GM19452 (cell line): ENCODE measurements around the gene FAR2.
"Not testable (repeated sequence)": the region's sequence is repeated elsewhere in the genome, so short reads cannot be mapped to it uniquely, and the experiment has no call there.

Experiments
- ATAC-seq: cut with Tn5 transposase; IDR thresholded peaks from one replicate; pipeline ENCODE4 v1.9.1; 2021; ENCODE audit not compliant: unreplicated experiment

Gene FAR2

DNA sequence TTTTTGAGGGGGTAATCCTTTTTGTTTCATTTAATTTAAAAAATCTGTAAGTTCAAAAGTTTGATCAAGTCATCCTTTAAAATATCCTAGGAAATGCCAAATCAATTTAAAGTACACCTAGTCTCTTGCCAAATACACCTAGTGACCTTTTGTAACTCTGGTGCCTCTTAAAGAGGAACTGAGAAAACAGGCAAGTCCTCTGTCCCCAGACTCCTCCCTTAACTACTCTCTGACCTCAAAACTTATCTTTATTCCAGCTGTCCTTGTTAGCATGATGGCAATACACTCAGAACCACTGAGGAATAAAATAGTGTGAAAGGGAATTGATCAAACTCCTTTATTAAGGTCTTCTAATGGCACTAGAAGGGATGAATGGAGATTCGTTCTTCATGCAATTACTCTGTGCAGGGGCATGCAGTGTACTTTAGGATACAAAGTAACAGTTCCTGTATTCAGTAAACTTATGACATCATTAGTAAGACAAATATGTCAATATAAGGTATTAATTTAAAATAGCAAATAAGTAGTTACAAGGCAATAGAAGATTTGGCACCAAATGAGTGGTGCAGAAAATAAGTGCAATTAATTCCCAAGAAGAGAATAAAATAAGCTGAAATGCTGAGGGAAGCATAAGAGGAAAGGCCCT lies 3.3 kb downstream of the FAR2 start:
- ATAC-seq = peak; percentile 88

DNA sequence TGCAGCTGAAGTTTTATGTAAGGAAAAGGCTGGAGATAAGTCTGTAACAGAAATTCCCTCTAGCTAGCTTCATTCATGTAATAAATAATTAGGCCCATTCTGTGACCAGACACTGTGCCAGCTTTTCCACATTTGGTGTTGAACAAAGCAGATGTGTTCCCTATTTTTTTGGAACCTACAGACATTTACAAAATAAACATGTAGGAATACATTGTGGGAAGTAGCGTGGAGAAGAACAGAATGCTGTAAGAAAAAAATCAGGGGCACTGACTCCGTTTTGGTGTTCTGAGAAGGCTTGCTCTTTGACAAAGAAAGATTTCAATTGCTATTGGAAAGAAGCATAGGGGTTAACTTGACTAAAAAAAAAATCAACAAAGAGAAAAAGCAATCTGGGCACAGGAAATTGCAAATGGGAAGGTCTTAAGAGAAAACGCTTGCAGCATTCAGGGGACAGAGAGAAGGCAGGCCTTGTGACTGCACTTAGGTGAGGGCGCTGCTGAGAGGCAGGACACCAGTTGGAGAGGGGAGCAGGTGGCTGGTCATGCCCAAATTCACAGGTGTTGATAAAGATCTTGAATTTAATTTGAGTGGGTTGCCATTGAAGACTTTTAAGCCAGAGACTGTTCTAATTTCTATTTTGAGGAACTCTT lies 4.0 kb downstream of the FAR2 start:
- no peak for ATAC-seq

DNA sequence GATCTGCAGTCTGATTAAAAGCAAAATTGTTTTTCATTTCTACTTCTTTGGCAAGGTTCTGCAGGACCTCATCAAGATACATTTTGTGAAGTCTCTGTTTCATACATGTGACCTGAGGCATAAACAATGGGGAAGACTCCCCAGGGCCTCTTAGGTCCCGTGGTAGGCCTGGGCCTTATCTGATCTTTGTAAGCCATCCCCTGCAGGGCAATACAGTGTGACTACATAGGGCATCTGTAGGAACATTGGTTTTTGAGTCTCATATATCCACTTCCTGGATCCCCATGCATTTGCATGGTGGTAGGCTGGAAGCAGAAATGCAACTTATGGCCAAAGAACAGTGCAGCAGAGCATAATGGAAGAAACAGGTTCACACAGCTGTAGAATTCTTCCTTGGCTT lies 6.0 kb downstream of the FAR2 start:
- no peak for ATAC-seq

DNA sequence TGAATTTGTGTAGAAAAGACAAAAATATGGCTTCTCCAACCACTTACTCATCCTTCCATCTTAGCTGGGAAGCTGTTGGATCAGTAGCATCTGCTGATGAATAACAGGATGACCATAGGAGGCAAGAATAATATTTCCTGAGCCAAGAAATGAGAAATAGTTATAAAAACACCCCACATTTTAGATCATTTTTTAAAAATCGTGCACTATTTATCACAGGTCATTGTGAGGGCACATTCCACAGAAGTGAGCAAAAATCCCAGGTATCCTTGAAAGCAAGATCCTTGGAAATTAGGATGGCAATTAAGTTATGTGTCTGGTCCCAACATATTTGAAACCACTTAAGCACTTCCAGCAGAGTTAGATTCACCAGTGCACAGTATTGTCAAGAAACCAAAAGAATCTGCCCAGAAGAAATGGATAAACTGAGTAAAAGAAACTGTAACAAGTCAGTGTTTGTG lies 8.4 kb downstream of the FAR2 start:
- no peak for ATAC-seq

DNA sequence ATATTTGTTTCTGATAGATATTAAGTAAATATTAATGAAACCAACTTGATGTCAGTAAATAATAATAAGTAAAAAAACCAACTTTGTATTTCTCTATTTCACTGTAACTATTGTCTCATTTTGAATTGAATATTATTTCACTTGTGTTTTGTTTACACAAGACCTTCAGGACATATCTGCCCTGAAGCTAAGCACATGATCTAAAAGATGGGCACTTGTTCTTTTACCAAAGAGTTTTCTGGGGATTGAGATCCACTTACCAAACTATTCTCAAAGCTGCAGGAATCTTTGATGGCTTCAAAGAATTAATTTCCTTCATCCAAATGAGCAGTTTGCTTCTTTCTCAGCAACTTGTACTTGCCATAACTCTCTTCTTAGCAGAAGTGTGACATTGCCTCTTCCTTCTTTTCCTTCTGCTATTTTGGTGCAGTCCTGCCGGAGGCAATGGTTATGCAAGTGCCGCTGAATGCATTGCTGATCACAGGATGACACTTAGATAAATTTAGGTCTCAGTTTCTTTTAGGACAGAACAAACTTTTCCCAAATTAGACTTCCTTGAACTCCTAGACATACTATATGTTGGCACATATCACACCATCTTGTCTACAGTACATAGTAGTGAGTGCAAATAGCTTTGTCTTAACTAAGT lies 9.2 kb downstream of the FAR2 start:
- no peak for ATAC-seq

DNA sequence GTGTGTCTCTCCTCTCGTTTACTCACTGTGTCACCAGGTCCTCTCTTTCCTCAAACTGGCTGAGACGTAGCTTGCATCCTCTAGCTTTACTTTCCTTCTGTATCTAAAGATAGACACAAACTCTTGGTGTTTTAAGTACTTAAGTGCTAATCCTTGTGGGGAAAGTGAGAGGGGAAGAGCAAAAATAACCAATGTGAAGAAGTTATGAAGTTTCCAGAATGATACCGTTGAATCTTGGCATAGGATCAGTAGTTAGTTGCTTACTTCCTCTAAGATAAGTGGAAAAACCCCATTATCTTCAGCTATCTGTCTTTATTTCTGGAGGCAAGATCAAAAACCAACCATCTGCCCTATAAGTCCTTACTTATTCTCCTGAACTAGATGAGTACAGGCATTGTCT lies 10.6 kb downstream of the FAR2 start:
- no peak for ATAC-seq

DNA sequence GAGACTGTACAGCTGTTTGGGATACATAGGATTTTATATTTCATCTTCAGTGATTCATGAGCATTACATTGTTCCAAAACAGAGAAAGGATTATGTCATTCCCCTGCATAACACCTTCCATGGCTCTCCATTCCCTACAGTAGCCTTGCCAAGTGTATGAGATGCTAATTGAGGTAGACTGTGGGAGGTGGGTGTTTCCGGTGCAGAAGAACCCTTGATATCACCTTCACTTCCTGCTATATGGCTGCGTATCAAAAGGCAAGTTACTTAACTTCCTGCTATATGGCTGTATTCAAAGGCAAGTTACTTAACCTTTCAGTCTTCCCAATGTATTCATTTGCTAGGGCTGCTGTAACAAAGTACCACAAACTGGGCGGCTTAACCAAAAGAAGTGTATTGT lies 11.2 kb downstream of the FAR2 start:
- no peak for ATAC-seq

DNA sequence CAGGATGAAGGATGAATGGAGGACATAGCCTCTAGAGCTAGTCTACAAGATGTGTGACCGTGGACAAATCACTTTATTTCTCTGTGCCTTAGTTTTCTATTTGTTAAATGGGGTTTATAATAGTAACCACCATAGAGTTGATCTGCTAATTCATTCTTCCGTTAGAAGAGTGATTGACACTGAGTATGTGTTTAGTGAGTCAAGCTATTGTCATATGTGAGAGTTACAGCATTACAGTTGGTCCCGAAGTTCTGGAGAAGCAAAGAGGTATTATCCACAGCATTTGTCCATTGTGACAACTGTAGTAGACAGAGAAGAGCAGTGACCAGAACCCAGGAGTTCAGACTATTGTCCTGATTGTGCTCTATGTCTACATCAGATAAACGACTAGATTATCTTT lies 14.1 kb downstream of the FAR2 start:
- no peak for ATAC-seq

DNA sequence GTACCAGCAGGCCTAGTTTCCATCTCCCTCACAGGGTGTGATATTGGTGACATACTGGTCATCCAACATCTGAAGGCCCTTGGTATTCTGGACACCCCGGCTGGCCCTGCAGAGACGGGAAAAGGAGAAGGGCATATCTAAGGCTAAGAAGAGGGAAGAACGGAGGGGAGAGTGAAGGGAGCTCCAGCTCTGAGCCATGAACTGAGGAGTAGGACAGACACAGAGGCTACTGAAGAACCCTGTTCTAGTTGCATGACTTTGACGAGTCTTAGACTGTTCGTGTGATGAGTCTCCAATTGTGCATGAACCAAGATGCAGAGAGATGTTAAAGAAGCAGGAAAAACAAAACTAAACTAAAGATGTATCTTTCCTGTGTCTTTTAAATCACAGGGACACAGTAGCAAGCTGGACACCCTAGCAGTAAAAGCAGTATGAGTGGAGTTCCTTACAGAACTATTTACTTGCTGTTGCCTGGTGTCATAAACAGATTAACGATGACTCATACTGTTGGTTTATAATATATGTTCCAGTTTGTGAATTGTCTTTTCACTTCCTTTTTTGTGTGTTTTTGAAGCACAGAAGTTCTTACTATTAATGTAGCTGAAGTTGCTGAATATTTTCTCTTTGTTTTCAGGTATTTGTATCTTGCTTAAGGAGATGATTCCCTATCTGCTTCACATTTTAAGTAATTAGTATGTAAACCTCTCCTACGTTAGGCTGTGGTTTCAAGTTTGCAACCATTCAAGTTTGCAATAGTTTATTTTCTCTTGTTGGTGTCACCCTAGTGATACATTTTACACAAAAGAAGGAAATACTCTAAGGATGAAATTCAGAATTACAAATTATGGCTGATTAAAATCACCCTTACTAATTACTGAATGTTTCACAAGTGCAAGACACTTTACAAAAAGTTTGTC lies 15.7 kb downstream of the FAR2 start:
- ATAC-seq = peak; percentile 100

DNA sequence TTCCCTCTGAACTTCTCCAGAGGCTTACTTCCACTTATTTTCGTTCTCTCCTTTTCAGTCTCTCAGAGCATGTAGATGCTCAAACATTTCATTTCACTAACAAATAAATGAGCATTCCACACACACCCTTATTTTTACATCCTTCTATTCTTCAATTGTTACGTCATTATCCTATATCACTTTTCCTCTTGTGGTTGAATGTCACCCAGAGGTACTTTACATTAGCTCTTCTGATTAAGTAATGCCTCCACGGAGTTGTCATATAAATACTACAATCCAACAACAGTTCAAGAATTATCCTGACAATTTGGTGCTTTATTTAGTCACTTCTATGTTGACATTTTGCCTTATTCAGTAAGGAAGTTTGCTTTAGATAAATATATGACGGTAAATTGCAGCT lies 18.4 kb downstream of the FAR2 start:
- ATAC-seq = no peak

DNA sequence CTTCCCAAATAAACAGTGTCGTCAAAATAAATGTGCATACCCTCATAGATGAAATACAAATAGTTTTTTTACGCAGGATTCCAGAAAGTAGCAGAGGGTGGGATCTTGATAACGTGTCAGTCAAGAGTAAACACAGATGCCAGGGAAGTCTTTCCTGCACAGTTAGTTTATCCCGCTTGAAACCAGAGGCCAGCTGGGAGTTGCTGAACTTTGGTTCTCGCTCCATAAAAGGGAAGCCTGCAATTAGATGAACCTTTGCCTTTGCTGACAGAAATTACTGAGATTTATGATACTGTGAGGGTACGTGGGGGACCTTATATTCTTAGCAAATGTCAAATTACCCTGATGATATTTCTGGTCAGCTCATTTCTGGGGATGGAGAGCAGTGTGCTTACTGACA lies 18.9 kb downstream of the FAR2 start:
- ATAC-seq = no peak

DNA sequence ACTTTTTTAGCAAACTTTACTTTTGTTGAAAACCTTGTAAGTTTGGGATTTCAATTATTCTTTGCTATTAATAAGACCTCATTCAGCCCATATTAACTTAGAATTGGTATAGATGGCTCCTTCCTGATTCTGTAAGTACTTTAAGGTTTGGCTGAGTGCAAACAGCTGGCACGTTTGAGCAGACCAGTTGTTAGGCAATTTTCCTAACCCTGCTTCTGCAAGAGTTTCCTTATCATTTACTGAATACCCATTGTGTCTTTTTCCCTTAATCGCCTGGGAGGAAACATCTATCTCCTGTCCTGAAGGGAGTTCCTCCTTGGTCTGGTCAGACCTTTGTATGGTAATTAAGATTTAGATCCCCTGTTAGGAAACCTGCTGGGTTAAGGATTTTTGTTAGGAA lies 20.9 kb downstream of the FAR2 start:
- not testable (repeated sequence) for ATAC-seq

DNA sequence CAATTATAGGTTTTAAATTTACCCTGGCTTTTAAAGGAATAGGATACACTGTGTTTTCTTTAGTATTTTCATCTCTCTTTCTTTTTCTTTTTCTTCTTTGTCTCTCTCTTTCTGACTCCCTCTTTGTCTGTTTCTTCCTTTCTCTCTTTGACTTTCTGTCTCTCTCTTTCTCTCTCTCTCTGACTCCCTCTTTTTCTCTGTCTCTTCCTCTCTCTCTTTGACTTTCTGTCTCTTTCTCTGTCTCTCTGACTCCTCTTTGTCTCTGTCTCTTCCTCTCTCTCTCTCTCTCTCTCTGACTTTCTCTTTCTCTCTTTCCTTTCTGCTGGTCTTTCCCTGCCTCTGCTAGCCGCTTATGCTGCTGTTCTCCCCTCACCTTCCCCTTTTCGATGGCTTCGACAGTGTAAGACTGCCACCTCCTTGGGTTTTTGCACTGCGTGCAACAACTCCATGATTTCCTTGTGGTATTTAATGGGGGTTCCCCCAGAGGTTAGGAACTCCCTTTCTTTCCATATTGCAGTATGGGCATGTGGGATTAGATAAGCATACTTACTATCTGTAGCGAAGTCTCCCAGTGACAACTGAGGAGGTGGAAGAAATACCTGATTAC lies 21.5 kb downstream of the FAR2 start:
- ATAC-seq = not testable (repeated sequence)

DNA sequence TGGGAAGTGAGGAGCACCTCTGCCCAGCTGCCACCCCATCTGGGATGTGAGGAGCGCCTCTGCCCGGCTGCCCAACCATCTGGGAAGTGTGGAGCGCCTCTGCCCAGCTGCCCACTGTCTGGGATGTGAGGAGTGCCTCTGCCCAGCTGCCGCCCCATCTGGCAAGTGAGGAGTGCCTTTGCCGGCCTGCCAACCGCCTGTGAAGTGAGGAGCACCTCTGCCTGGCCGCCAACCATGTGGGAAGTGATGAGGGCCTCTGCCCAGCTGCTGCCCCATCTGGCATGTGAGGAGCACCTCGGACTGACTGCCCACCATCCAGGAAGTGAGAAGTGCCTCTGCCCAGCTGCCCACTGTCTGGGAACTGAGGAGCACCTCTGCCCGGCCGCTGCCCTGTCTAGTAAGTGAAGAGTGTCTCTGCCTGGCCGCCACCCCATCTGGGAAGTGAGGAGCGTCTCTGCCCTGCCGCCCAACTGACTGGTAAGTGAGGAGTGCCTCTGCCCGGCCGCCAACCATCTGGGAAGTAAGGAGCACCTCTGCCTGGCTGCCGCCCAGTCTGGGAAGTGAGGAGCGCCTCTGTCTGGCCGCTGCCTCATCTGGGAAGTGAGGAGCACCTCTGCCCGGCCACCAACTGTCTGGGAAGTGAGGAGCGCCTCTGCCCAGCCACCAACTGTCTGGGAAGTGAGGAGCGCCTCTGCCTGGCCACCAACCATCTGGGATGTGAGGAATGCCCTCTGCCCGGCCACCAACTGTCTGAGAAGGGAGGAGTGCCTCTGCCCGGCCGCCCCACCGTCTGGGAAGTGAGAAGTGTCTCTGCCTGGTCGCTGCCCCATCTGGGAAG lies 22.6 kb downstream of the FAR2 start:
- no peak for ATAC-seq

DNA sequence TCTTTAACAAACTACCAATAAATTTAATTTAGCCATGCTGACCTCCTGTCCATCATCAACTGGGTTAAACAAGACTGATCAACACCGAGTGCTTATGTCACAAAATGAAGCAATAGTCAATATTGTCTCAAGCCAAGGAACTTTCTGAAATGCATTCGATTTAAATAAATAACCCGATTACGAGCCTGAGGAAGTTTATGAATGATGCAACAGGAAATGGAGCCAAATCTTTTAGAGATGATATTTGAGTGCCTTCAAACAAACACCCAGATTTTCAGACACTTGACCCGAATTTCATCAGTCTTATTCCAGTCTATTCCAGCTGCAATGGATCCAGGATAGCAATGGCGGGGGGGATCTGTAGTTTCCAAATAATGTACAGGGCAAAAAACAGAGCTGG lies 27.9 kb downstream of the FAR2 start:
- ATAC-seq = no peak

DNA sequence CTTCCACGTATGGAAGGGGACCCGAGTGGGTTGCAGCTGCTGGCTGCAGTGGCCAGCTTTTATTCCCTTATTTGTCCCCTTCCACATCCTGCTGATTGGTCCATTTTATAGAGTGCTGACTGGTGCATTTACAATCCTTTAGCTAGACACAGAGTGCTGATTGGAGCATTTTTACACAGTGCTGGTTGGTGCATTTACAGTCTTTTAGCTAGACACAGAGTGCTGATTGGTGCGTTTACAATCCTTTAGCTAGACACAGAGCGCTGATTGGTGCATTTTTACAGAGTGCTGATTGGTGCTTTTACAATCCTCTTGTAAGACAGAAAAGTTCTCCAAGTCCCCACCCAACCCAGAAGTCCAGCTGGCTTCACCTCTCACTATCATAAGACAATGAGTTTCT lies 33.2 kb downstream of the FAR2 start:
- not testable (repeated sequence) for ATAC-seq

DNA sequence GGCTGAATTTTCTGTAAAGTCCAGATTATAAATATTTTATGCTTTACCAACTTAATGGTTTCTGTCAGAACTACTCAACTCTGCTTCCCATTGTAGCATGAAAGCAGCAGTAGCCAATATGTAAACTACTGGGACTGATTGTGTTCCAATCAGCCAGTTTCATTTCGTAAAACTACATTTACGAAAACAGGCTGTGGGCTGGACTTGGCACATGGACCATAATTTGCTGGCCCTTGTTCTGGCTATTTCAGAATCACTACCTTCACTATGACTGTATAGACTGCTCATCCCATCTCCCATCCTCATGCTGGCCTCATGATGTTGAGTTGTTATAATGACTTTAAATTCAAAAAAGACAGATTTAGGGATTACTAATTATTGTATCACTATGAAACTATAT lies 38.7 kb downstream of the FAR2 start:
- no peak for ATAC-seq

DNA sequence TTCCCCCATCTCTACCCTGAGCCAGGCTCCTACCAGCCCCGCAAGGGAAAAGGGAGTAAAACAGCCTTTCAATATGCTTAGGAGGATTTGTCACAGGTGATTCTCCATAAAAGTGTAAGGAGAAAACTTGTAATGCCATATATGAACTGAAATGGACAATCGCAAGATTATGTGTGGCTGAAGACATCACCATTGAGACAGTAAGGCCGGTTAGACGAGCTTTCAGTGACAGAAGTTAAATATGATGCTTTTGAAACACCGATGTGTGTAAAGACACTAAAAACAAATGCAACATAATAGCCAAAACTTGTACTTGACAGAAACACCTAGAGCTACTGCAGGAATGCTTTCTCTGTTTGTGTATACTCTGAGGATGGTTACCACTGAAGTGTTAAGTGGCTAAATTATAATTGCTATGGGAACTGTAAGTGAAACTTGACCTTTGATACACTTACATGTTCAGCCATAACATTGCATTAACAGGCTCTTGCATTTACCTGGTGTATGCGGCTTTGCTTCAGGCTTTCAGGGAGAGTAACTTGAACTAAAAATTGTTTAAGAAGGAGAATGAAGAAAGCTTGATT lies 42.3 kb downstream of the FAR2 start:
- ATAC-seq = no peak

DNA sequence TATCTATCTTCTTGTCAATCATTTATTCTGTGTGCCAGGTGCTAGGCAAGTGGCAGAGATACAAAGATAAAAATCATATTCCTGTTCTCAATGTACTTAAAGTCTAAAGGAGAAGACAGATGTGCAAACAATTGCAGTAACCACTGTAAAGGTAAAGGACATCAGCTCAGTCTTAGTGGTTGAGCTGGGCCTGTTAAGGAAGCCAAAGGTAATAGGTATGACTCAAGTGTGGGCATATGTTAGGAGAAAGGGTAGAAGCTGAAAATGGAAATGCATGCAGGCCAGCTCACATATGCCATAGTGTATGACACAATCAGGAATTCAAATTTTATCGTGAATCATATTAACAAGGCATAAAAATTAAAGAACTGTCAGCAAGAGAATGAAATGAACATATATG lies 49.8 kb downstream of the FAR2 start:
- ATAC-seq = no peak

DNA sequence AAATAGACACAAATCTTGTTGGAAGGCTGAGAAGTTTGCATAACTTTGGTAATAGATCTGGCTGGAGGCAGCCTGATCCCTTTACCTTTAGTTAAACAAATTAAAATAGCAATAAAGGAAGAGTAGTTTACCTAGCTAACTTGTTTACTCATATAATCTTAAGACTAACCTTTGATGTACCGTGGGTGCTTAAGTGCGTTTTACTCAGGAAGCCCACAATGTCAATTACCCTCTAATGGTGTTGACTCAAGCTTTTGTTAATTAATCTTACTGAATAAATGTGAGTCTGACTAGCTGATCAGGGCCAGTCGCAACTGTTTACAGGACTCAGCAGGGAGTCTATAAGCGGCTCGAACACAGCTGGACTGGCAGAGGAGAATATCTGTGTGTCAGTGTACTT lies 51.5 kb downstream of the FAR2 start:
- ATAC-seq = no peak
